ENCODE data around the gene DNASE1.

Gene DNASE1

GRCh38 chr16:3701531-3701930, 47.0 kb downstream of the DNASE1 start:
- no peak for DNase-seq

GRCh38 chr16:3702082-3702481, 47.6 kb downstream of the DNASE1 start:
- DNase-seq: no peak

GRCh38 chr16:3706253-3707012, 51.9 kb downstream of the DNASE1 start:
- DNase-seq: no peak
